Panc1 (cell line): ENCODE measurements around the gene FREM1. TPM values are rescaled to one million over a fixed set of nuclear protein-coding genes. Genes with fewer than 3 reads are reported as not detected.

Experiments
- ATAC-seq: fragments of 200-7000 bp; cut with Tn5 transposase; 2 replicates; pipeline ENCODE4 v1.9.1; 2020; ENCODE audit warnings: mild to moderate bottlenecking, moderate library complexity
- BruUV-seq: library from RNA; stranded (reverse); fragments of 400-500 nt; replicated peaks from 2 replicates; lab custom pipeline; 2021; lab: Mats Ljungman, UMichigan
- CTCF ChIA-PET: fragments of 300-600 bp; sonication (Branson Sonifier 250); formaldehyde crosslinking; loops from one replicate; lab custom pipeline; 2022; ENCODE audit warnings: antibody characterized with exemption; lab: Charles Lee
- POLR2A ChIA-PET: fragments of 300-600 bp; sonication (Branson Sonifier 250); formaldehyde crosslinking; loops from one replicate; lab custom pipeline; 2022; ENCODE audit warnings: antibody characterized with exemption; lab: Charles Lee
- DNase-seq: peaks from one replicate; pipeline ENCODE4 v3.0.0-alpha.2; 2010; ENCODE audit warnings: low read depth, low spot score
- H3K27ac ChIP-seq: 2 replicates; pipeline ENCODE4 v1.5.1; 2011; ENCODE audit warnings: mild to moderate bottlenecking, low read length, inconsistent platforms
- H3K27me3 ChIP-seq: fragments of 200-500 bp; sonication (Bioruptor generic); 2 replicates; pipeline ENCODE4 v1.6.0; 2014; ENCODE audit warnings: low read length, inconsistent platforms; ENCODE audit not compliant: control insufficient read depth, insufficient read depth
- H3K36me3 ChIP-seq: fragments of 200-500 bp; sonication (Bioruptor generic); 2 replicates; pipeline ENCODE4 v1.5.1; 2014; ENCODE audit warnings: inconsistent platforms, mild to moderate bottlenecking, low read length, moderate library complexity; ENCODE audit not compliant: control insufficient read depth, insufficient read depth
- H3K4me1 ChIP-seq: 2 replicates; pipeline ENCODE4 v1.5.1; 2011; ENCODE audit warnings: inconsistent platforms, mild to moderate bottlenecking, low read length, moderate library complexity; ENCODE audit not compliant: control insufficient read depth, insufficient read depth
- H3K4me3 ChIP-seq, 2 experiments: 2 replicates each; pipeline ENCODE4 v1.5.1; 2011 to 2012; ENCODE audit warnings: low read depth in 2 of 2, low read length in 2 of 2, mild to moderate bottlenecking in 2 of 2, inconsistent platforms in 1 of 2, moderate library complexity in 1 of 2
- H3K9me3 ChIP-seq: fragments of 200-500 bp; sonication (Bioruptor generic); 2 replicates; pipeline ENCODE4 v1.5.1; 2014; ENCODE audit warnings: low read depth, mild to moderate bottlenecking, inconsistent platforms, low read length, moderate library complexity; ENCODE audit not compliant: control insufficient read depth, insufficient read depth
- CTCF ChIP-seq: fragments of 450-650 bp; IDR thresholded peaks from 2 replicates; pipeline ENCODE4 v1.5.1; 2017; ENCODE audit warnings: mild to moderate bottlenecking
- POLR2AphosphoS5 ChIP-seq: IDR thresholded peaks from 2 replicates; pipeline ENCODE4 v1.6.1; 2012; ENCODE audit warnings: mild to moderate bottlenecking, low read depth, low read length, moderate library complexity
- REST ChIP-seq, 2 experiments: IDR thresholded peaks; 2 replicates each; pipeline ENCODE4 v1.6.1; 2011 to 2012; ENCODE audit warnings: low read depth in 2 of 2, control low read depth in 1 of 2, low read length in 1 of 2, mild to moderate bottlenecking in 1 of 2, moderate library complexity in 1 of 2; ENCODE audit not compliant: insufficient read depth in 1 of 2
- SIN3A ChIP-seq: IDR thresholded peaks from 2 replicates; pipeline ENCODE4 v1.6.1; 2012; ENCODE audit warnings: low read depth, mild to moderate bottlenecking, low read length, moderate library complexity, borderline replicate concordance; ENCODE audit not compliant: insufficient read depth
- TCF7L2 ChIP-seq: IDR thresholded peaks from 2 replicates; pipeline ENCODE4 v1.6.1; 2011; ENCODE audit warnings: mild to moderate bottlenecking, low read depth, low read length, inconsistent platforms
- in situ Hi-C: cut with HindIII; loops from 2 replicates; pipeline ENCODE4 v1.10.0; 2016; ENCODE audit warnings: low sequenced_read_pairs, low pct_unique_long_range_greater_than_20kb
- intact Hi-C: fragments of 100-400 bp; cut with micrococcal nuclease; formaldehyde crosslinking; loops from one replicate; pipeline ENCODE4 v1.10.0; 2022; ENCODE audit not compliant: unreplicated experiment
- total RNA-seq: library from RNA; stranded (reverse); gene quantifications from one replicate; pipeline ENCODE4 v1.2.1, GENCODE V29; 2021; ENCODE audit not compliant: unreplicated experiment

The FREM1 gene
- total RNA-seq, 1 experiment from 2014 or later: not detected

- no TSS peak for BruUV-seq
- Histone ChIP-seq H3K4me3 (no peak overlapping the region), H3K27ac (no peak overlapping the region), H3K27me3 (no peaks in the 10 kb centered on the region), H3K4me1 (no peaks in the 10 kb centered on the region), H3K36me3 (no peaks in the 10 kb centered on the region), H3K9me3 (no peaks in the 10 kb centered on the region)
- ATAC-seq (no peak), DNase-seq (no peak)
- CTCF ChIA-PET: no interaction called here
- TF ChIP-seq TCF7L2 (no peak), CTCF (no peak), SIN3A (no peak), POLR2AphosphoS5 (no peak), REST (IDR thresholded peaks at IDR 0.05; ENCODE audit: insufficient read depth in 1 of 2, low read depth in 2 of 2, low read length in 1 of 2) (no peak)
- POLR2A ChIA-PET: no interaction called here
- intact Hi-C loops (no loop called here), in situ Hi-C loops (no loop called here)
Observed at GRCh38 chr9:14778565-14778964, 131.7 kb downstream of the FREM1 start.

- Histone ChIP-seq H3K36me3 (no peaks in the 10 kb centered on the region), H3K27ac (no peak overlapping the region), H3K4me3 (no peak overlapping the region), H3K27me3 (no peaks in the 10 kb centered on the region), H3K4me1 (no peaks in the 10 kb centered on the region), H3K9me3 (no peaks in the 10 kb centered on the region)
- in situ Hi-C loops: no loop called here
- ChIA-PET CTCF (no interaction called here), POLR2A (no interaction called here)
- intact Hi-C loops: no loop called here
- BruUV-seq: no TSS peak
- TF ChIP-seq CTCF (no peak), REST (IDR thresholded peaks at IDR 0.05; ENCODE audit: insufficient read depth in 1 of 2, low read depth in 2 of 2, low read length in 1 of 2) (no peak), POLR2AphosphoS5 (no peak), TCF7L2 (no peak), SIN3A (no peak)
- DNase-seq (no peak), ATAC-seq (no peak)
Observed at GRCh38 chr9:14775917-14776316, 134.3 kb downstream of the FREM1 start.
